VCaP (cell line): ENCODE results near the gene MYO3B.

Experiments
- H3K27ac ChIP-seq: fragments of 450-650 bp; 2 replicates; pipeline ENCODE4 v1.5.1; 2017
- CTCF ChIP-seq: fragments of 450-650 bp; conservative IDR thresholded peaks from 2 replicates; pipeline ENCODE4 v1.5.1; 2017; ENCODE audit warnings: mild to moderate bottlenecking, moderate library complexity

The MYO3B gene

DNA sequence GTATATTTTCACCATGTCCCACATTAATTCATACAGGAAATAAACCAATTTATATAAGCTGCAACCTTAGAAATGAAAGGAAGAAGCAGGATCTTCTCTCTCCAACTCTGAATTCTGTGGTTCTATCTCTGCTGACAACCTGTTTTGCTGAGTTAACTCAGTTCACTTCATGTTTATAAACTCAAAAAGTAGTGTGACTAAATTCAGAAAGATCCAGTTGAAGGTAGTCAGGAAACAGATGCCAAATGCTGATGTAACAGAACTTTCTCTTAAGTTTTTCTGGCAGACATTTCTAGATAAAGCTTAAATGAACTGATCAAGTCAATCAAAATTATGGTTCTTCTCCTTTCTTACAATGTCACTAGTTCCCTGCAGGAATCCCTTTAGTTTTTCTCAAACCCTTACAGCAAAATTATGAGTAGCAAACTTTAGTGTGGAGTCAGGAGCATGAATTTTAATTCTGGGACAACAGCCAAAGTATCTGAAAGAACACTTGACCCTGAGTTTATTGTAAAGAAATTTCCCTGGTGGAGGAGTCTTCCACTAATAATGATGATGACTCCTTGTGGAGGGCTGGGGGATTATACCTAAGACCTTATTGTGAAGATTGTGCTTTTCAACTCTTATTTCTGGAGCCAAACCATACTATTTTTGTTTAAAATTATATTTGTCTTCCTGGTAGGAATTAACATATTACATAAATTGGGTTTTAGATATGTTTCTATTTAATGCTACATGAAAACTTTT is 216.9 kb downstream of the MYO3B start:
- TF ChIP-seq CTCF: peak; percentile 70
- no peak overlapping the region for H3K27ac ChIP-seq

DNA sequence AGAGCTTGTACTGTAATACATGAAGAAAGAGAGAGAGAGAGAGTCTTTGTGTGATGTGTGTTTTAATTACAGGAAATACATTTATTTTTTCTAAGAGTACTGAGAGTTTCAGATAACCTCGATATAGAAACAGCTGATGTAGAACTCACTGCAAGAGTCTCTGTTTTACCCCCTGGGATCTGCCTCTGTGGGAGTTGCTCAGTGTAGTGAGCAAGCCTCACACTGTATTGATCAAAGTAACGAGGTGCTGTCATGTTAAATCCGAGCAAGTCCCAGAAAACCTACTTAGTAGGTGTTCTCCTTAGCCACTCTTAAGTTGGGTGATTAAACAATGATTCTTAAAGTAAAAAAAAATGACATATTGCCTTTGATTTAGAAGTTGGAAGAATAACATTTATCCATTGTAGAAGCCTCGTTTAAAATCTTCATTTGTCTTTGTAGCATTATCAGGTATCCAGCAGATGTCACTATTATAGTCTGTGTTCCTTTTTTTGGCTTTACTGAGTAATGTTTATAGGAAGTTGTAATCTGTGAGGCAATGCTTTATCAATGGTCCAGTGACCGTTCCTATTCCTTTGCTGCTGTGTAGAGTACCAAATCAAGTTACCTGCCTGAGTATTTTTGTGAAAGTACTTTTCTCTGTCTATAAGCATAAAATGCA is 219.0 kb downstream of the MYO3B start:
- H3K27ac ChIP-seq: no peak overlapping the region
- peak; percentile 77 for TF ChIP-seq CTCF

DNA sequence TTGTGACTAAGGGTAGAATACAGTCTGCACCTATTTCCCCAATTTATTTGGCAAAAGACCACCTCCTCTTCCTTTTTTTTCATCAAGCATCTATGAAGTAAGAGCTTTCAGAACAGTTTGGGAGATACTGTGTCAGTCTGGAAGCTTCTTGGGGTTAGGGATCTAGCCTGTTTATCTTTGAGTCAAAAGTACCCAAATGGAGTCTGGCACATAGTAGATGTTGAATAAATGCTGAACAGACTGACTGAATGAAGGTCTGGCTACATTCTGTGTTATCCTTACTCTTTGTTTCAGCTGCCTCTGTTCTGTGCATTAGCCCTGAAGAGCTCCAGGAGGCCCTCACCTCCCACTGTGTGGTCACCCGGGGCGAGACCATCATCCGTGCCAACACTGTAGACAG is 223.2 kb downstream of the MYO3B start:
- TF ChIP-seq CTCF: no peak
- no peak overlapping the region for H3K27ac ChIP-seq

- TF ChIP-seq CTCF: no peak
- peak overlapping the region; percentile 48 for H3K27ac ChIP-seq
These were observed 226.9 kb downstream of the MYO3B start for GRCh38 chr2:170404846-170405245.

DNA sequence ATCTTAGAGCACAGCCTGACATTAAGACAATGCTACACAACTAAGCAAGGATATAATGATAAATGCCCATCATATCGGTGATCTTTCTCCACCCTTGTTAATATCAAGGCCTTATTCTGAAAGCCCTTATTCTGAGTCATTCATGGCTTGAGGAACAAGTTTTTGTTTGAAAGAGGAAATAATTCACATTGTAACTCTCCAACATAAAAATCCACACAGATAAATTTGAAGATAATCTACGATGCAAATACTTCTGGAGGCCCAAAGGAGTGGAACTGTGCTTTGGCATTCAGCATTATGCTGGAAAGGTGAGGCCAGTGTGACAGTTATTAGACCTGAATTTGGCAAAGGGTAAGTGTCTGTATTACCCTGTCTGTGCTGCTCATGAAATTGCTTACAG is 227.4 kb downstream of the MYO3B start:
- peak overlapping the region; percentile 48 for H3K27ac ChIP-seq
- TF ChIP-seq CTCF: no peak

- H3K27ac ChIP-seq: peak overlapping the region; percentile 42; the same call in 1 of the 2 replicates
- no peak for TF ChIP-seq CTCF
These were observed 230.7 kb downstream of the MYO3B start for GRCh38 chr2:170408461-170409163.

GRCh38 chr2:170409164-170409535 is 231.2 kb downstream of the MYO3B start:
- TF ChIP-seq CTCF: peak; percentile 87
- peak overlapping the region; percentile 42; the same call in 1 of the 2 replicates for H3K27ac ChIP-seq
